ENCODE results near the gene FARSB.

The FARSB gene

DNA sequence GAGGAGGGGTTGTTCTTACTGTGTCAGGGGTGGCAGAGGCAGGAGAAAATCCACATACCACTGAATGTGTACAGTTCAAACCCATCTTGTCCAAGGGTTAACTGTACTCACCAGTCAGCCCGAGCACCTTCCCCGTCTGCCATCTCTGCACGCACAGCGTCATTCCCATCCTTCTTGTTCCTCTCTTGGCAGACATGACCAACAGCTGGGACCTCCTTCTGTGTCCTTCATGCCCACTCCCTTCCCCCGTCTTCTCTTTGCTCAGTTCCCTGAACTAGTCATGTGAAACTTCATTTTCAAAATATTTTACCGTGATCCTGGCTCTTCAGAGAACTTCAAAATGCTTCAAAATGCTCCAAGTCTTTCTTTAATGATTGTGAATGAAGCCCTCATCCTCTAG lies 92.0 kb downstream of the FARSB start:
- Histone ChIP-seq H3K9ac (ENCODE audit: low read length) (no peak overlapping the region), H4K8ac (ENCODE audit: low read length) (no peak overlapping the region), H3K36me3 (ENCODE audit: control insufficient read depth in 1 of 2, insufficient read depth in 2 of 2, low read depth in 1 of 2, low read length in 2 of 2) (peaks cover 6 to 40% of the 10 kb centered on the region in 2 experiments), H3K18ac (ENCODE audit: low read depth in 1 of 2, low read length in 2 of 2) (no peak overlapping the region), H3K79me1 (replicated peaks; ENCODE audit: low read length, poor library complexity, severe bottlenecking) (no peaks in the 10 kb centered on the region), H2AK5ac (ENCODE audit: low read length, severe bottlenecking) (no peak overlapping the region), H3K4ac (ENCODE audit: low read depth in 1 of 2, low read length in 2 of 2) (no peak overlapping the region), H2BK5ac (ENCODE audit: low read depth, low read length, poor library complexity, severe bottlenecking) (no peak overlapping the region), H3K4me2 (ENCODE audit: low read length, poor library complexity, severe bottlenecking) (no peak overlapping the region), H4K91ac (ENCODE audit: low read length) (no peak overlapping the region), H2BK12ac (ENCODE audit: low read length in 2 of 2) (no peak overlapping the region), H3K27ac (ENCODE audit: low read length, poor library complexity, severe bottlenecking) (no peak overlapping the region), H3K23ac (ENCODE audit: low read length in 2 of 2) (no peak overlapping the region), H3K4me1 (ENCODE audit: control insufficient read depth, insufficient read depth, low read depth, low read length) (peaks cover 2% of the 10 kb centered on the region), H2AFZ (ENCODE audit: low read depth, low read length) (no peak overlapping the region), H3K14ac (ENCODE audit: low read length in 2 of 2) (no peak overlapping the region), H2BK120ac (ENCODE audit: low read depth, low read length) (no peak overlapping the region), H3K27me3 (ENCODE audit: control insufficient read depth in 1 of 2, insufficient read depth in 1 of 2, low read length in 2 of 2) (no peaks in the 10 kb centered on the region), H2BK15ac (ENCODE audit: low read depth, poor library complexity, severe bottlenecking) (no peak overlapping the region), H3K4me3 (ENCODE audit: insufficient read depth in 1 of 2, low read depth in 1 of 2, low read length in 2 of 2) (no peak overlapping the region), H3K9me3 (ENCODE audit: control insufficient read depth, low read length) (no peaks in the 10 kb centered on the region)
- WGBS: 97% methylated on average over 6 of the region's 6 CpGs
- DNase-seq: no peak

DNA sequence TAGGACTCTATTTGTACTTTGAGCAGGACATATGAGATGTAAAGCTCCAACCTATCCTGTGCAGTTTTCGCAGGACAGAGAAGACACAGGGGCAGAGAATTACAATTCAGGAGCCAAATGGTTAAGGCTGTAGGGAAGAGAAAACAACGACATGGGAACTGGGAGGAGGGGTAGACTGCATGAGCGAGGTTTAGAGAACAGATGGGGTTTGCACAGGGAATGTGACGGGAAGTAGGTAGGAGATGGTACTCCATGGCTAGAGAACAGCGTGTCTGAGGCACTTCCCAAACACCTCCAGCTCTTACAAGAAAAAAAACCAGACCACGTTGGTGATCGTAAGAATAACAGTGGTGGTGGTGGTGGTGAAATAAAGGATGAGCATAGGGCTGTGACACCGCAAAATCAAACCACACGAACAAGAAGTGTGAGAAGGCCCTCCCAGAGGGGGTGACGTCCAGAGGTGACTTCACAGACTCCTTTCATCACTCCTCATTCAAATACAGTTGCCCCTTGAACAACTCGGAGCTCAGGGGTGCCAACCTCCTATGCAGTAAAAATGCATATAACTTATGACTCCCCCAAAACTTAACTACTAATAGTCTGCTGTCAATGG lies 92.7 kb downstream of the FARSB start:
- no peak for DNase-seq
- Histone ChIP-seq H3K4me3 (ENCODE audit: insufficient read depth in 1 of 2, low read depth in 1 of 2, low read length in 2 of 2) (no peak overlapping the region), H3K9me3 (ENCODE audit: control insufficient read depth, low read length) (no peaks in the 10 kb centered on the region), H4K91ac (ENCODE audit: low read length) (no peak overlapping the region), H2BK12ac (ENCODE audit: low read length in 2 of 2) (peak overlapping the region in 1 of 2 experiments; percentile 12), H2AK5ac (ENCODE audit: low read length, severe bottlenecking) (no peak overlapping the region), H3K4me2 (ENCODE audit: low read length, poor library complexity, severe bottlenecking) (no peak overlapping the region), H4K8ac (ENCODE audit: low read length) (no peak overlapping the region), H3K27ac (ENCODE audit: low read length, poor library complexity, severe bottlenecking) (no peak overlapping the region), H3K79me1 (replicated peaks; ENCODE audit: low read length, poor library complexity, severe bottlenecking) (no peaks in the 10 kb centered on the region), H3K14ac (ENCODE audit: low read length in 2 of 2) (no peak overlapping the region), H2BK120ac (ENCODE audit: low read depth, low read length) (no peak overlapping the region), H3K9ac (ENCODE audit: low read length) (no peak overlapping the region), H2BK15ac (ENCODE audit: low read depth, poor library complexity, severe bottlenecking) (no peak overlapping the region), H3K23ac (ENCODE audit: low read length in 2 of 2) (no peak overlapping the region), H3K4me1 (ENCODE audit: control insufficient read depth, insufficient read depth, low read depth, low read length) (peaks cover 2% of the 10 kb centered on the region), H2BK5ac (ENCODE audit: low read depth, low read length, poor library complexity, severe bottlenecking) (no peak overlapping the region), H3K27me3 (ENCODE audit: control insufficient read depth in 1 of 2, insufficient read depth in 1 of 2, low read length in 2 of 2) (no peaks in the 10 kb centered on the region), H3K18ac (ENCODE audit: low read depth in 1 of 2, low read length in 2 of 2) (no peak overlapping the region), H2AFZ (ENCODE audit: low read depth, low read length) (no peak overlapping the region), H3K4ac (ENCODE audit: low read depth in 1 of 2, low read length in 2 of 2) (no peak overlapping the region), H3K36me3 (ENCODE audit: control insufficient read depth in 1 of 2, insufficient read depth in 2 of 2, low read depth in 1 of 2, low read length in 2 of 2) (peaks cover 6 to 40% of the 10 kb centered on the region in 2 experiments)
- WGBS: 75% methylated on average over 7 of the region's 11 CpGs

DNA sequence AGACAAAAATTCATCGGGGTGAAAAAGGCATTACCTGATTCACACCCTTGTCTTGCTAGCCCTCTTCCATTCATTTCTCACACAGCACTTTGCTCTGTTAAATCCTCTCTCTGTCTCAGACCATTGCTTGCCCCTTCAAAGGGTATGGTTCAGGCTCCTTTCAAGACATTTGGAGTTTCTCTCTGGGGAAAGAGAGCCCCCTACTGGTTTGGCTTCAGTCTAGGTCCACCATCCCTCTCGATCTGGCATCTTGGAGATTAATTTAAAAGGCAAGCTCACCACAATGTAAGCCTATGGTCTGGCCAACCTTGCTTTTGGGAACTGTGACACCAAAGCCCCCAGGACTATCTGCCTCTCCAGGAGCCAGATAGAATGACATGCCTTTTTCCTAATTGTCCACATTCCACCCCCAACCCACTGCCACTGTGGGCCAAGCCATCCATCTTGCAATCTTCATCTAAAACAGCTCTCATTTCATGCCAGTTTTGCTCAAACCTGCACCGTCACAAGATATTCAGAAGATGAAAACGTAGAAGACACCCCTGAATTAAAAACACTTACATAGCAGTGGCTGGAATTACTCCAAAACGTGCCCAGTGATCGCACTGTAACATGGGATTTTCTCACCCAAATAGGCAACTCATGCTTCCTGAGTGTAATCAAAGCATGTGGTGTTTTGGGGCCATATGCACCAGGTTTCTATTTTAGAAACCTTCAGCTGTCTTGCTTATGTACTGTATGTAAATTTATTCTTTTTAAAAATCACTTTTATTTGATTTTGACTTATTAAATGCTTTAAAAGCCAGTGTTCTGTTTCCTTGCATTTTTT lies 93.9 kb downstream of the FARSB start:
- no peak overlapping the region for H3K27ac ChIP-seq (ENCODE audit: low read length, poor library complexity, severe bottlenecking)
- H4K91ac ChIP-seq (ENCODE audit: low read length): no peak overlapping the region
- H2BK120ac ChIP-seq (ENCODE audit: low read depth, low read length): no peak overlapping the region
- no peak overlapping the region for H2BK5ac ChIP-seq (ENCODE audit: low read depth, low read length, poor library complexity, severe bottlenecking)
- H3K4me3 ChIP-seq (ENCODE audit: insufficient read depth in 1 of 2, low read depth in 1 of 2, low read length in 2 of 2): no peak overlapping the region
- H3K14ac ChIP-seq (ENCODE audit: low read length in 2 of 2): no peak overlapping the region
- H2AK5ac ChIP-seq (ENCODE audit: low read length, severe bottlenecking): no peak overlapping the region
- no peak overlapping the region for H4K8ac ChIP-seq (ENCODE audit: low read length)
- peak; percentile 66 for DNase-seq
- H3K79me1 ChIP-seq (replicated peaks; ENCODE audit: low read length, poor library complexity, severe bottlenecking): no peaks in the 10 kb centered on the region
- H3K36me3 ChIP-seq (ENCODE audit: control insufficient read depth in 1 of 2, insufficient read depth in 2 of 2, low read depth in 1 of 2, low read length in 2 of 2): peaks cover 6 to 32% of the 10 kb centered on the region in 2 experiments
- no peak overlapping the region for H3K9ac ChIP-seq (ENCODE audit: low read length)
- no peaks in the 10 kb centered on the region for H3K27me3 ChIP-seq (ENCODE audit: control insufficient read depth in 1 of 2, insufficient read depth in 1 of 2, low read length in 2 of 2)
- peaks cover 2% of the 10 kb centered on the region for H3K4me1 ChIP-seq (ENCODE audit: control insufficient read depth, insufficient read depth, low read depth, low read length)
- H3K9me3 ChIP-seq (ENCODE audit: control insufficient read depth, low read length): no peaks in the 10 kb centered on the region
- no peak overlapping the region for H2AFZ ChIP-seq (ENCODE audit: low read depth, low read length)
- H3K4me2 ChIP-seq (ENCODE audit: low read length, poor library complexity, severe bottlenecking): no peak overlapping the region
- WGBS: 63% methylated on average over 6 of the region's 6 CpGs
- no peak overlapping the region for H2BK12ac ChIP-seq (ENCODE audit: low read length in 2 of 2)
- H2BK15ac ChIP-seq (ENCODE audit: low read depth, poor library complexity, severe bottlenecking): no peak overlapping the region
- no peak overlapping the region for H3K4ac ChIP-seq (ENCODE audit: low read depth in 1 of 2, low read length in 2 of 2)
- H3K23ac ChIP-seq (ENCODE audit: low read length in 2 of 2): no peak overlapping the region
- no peak overlapping the region for H3K18ac ChIP-seq (ENCODE audit: low read depth in 1 of 2, low read length in 2 of 2)

DNA sequence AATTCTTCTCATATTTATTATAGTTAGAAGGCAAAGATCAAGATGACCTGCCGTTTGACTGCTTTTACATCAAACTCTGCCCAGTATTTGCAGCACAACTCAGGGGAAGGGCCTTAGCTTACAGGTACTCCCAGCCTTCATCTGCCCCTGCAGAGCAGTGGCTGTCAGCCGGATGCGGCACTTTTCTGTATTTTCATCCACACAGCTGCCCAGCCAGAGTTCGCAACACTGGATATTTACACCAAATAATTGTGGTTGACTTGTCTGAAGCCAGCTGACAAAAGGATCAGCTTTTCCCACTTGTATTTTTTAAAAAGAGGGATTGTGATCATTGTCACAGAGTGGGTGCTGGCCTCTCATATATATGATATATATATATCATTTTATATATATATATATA lies 94.7 kb downstream of the FARSB start:
- H3K9ac ChIP-seq (ENCODE audit: low read length): no peak overlapping the region
- no peak overlapping the region for H2BK15ac ChIP-seq (ENCODE audit: low read depth, poor library complexity, severe bottlenecking)
- H2BK120ac ChIP-seq (ENCODE audit: low read depth, low read length): no peak overlapping the region
- no peak overlapping the region for H3K27ac ChIP-seq (ENCODE audit: low read length, poor library complexity, severe bottlenecking)
- H3K4me3 ChIP-seq (ENCODE audit: insufficient read depth in 1 of 2, low read depth in 1 of 2, low read length in 2 of 2): no peak overlapping the region
- no peak overlapping the region for H2BK5ac ChIP-seq (ENCODE audit: low read depth, low read length, poor library complexity, severe bottlenecking)
- H2AFZ ChIP-seq (ENCODE audit: low read depth, low read length): no peak overlapping the region
- 100% methylated on average over 4 of the region's 4 CpGs for whole genome bisulfite sequencing
- H3K36me3 ChIP-seq (ENCODE audit: control insufficient read depth in 1 of 2, insufficient read depth in 2 of 2, low read depth in 1 of 2, low read length in 2 of 2): peaks cover under 1 to 24% of the 10 kb centered on the region in 2 experiments
- H3K4me1 ChIP-seq (ENCODE audit: control insufficient read depth, insufficient read depth, low read depth, low read length): peaks cover 2% of the 10 kb centered on the region
- no peak overlapping the region for H3K4ac ChIP-seq (ENCODE audit: low read depth in 1 of 2, low read length in 2 of 2)
- H3K4me2 ChIP-seq (ENCODE audit: low read length, poor library complexity, severe bottlenecking): no peak overlapping the region
- H2BK12ac ChIP-seq (ENCODE audit: low read length in 2 of 2): no peak overlapping the region
- H2AK5ac ChIP-seq (ENCODE audit: low read length, severe bottlenecking): no peak overlapping the region
- no peak overlapping the region for H4K8ac ChIP-seq (ENCODE audit: low read length)
- H3K27me3 ChIP-seq (ENCODE audit: control insufficient read depth in 1 of 2, insufficient read depth in 1 of 2, low read length in 2 of 2): no peaks in the 10 kb centered on the region
- no peaks in the 10 kb centered on the region for H3K9me3 ChIP-seq (ENCODE audit: control insufficient read depth, low read length)
- H3K14ac ChIP-seq (ENCODE audit: low read length in 2 of 2): no peak overlapping the region
- no peak overlapping the region for H4K91ac ChIP-seq (ENCODE audit: low read length)
- no peak for DNase-seq
- no peaks in the 10 kb centered on the region for H3K79me1 ChIP-seq (replicated peaks; ENCODE audit: low read length, poor library complexity, severe bottlenecking)
- no peak overlapping the region for H3K23ac ChIP-seq (ENCODE audit: low read length in 2 of 2)
- no peak overlapping the region for H3K18ac ChIP-seq (ENCODE audit: low read depth in 1 of 2, low read length in 2 of 2)
